Body of pancreas (tissue), 4 donors: ENCODE results near the gene CBLIF.

ENCODE experiments used
- CTCF ChIP-seq, 7 experiments: fragments of 450-650 bp in 4 of 7; fragments of 200-600 bp in 3 of 7; sonication (generic) in 3 of 7; IDR thresholded peaks; one replicate each; pipeline ENCODE4 v1.5.1; 2016 to 2019; ENCODE audit warnings: antibody characterized with exemption in 7 of 7
- POLR2A ChIP-seq, 3 donors: fragments of 450-650 bp; IDR thresholded peaks; one replicate each; pipeline ENCODE4 v1.6.1; 2016; ENCODE audit warnings: antibody characterized with exemption in 3 of 3, mild to moderate bottlenecking in 2 of 3

GRCh38 chr11:59807047-59807610 is 38.2 kb downstream of the CBLIF start:
- no peak for TF ChIP-seq CTCF (IDR thresholded peaks at IDR 0.05)
- TF ChIP-seq POLR2A (IDR thresholded peaks at IDR 0.05): no peak
